Keratinocyte (primary cell): ENCODE data around the gene CD34.

Experiments
- CTCF ChIP-seq, 3 experiments: IDR thresholded peaks in 1 of 3; conservative IDR thresholded peaks in 1 of 3; optimal IDR thresholded peaks in 1 of 3; 2 replicates in 2 of 3; 3 replicates in 1 of 3; pipeline versions ENCODE3 to v1.5.1; 2011; ENCODE audit warnings: low read length in 3 of 3, mild to moderate bottlenecking in 3 of 3, moderate library complexity in 2 of 3, control low read depth in 1 of 3, inconsistent platforms in 1 of 3; ENCODE audit not compliant: insufficient read depth in 2 of 3; ENCODE audit errors: extremely low read depth in 1 of 3
- EZH2 ChIP-seq: IDR thresholded peaks from one replicate; pipeline ENCODE4 v1.6.1; 2012; ENCODE audit warnings: inconsistent platforms, mild to moderate bottlenecking, low read length, moderate library complexity

DNA sequence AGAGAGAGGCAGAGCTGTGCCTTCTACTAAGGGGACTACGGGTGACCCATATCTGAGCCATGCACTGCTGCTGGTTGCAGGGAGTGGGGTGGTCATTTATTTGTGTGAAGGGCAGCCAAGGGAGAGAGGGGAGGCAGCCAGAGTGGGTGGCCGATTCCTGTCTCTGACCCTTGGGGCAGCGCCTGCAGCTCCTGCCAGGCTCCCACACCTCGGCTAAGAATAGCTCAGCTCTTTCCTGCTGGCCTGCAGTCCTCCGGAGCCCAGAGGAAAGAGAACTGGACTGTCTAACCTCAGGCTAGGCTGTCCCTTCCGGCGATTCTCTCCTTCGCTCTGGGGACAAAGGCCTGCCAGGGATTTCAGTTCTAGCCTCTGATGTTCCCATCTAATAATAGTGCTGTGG is 11.6 kb upstream of the CD34 start:
- no peak for TF ChIP-seq CTCF (optimal IDR thresholded peaks at IDR 0.05 in 1 of 3, IDR thresholded peaks at IDR 0.05 in 1 of 3, conservative IDR thresholded peaks at IDR 0.05 in 1 of 3; ENCODE audit: extremely low read depth in 1 of 3, insufficient read depth in 2 of 3, low read length in 3 of 3)
- no peak for TF ChIP-seq EZH2
